Left ventricle myocardium inferior (tissue), 1 donor: ENCODE results near the gene PRLH. TPM values are rescaled to one million over a fixed set of nuclear protein-coding genes. Genes with fewer than 3 reads are reported as not detected.

Experiments used
- DNase-seq: peaks from one replicate; pipeline ENCODE4 v3.0.0-alpha.2; 2020
- H3K27ac ChIP-seq: fragments of 200-600 bp; replicated peaks from 2 replicates; pipeline ENCODE4 v1.8.0; 2021
- H3K27me3 ChIP-seq: fragments of 200-600 bp; 2 replicates; pipeline ENCODE4 v1.8.0; 2021; ENCODE audit warnings: low read depth
- H3K36me3 ChIP-seq: fragments of 200-600 bp; 2 replicates; pipeline ENCODE4 v1.8.0; 2021
- H3K4me1 ChIP-seq: fragments of 200-600 bp; 2 replicates; pipeline ENCODE4 v1.8.0; 2021
- H3K4me3 ChIP-seq: fragments of 200-600 bp; 2 replicates; pipeline ENCODE4 v1.8.0; 2021; ENCODE audit warnings: mild to moderate bottlenecking, moderate library complexity
- H3K9me3 ChIP-seq: fragments of 200-600 bp; replicated peaks from 2 replicates; pipeline ENCODE4 v1.8.0; 2021
- intact Hi-C: fragments of 100-400 bp; cut with micrococcal nuclease; formaldehyde crosslinking; loops from one replicate; pipeline ENCODE4 v1.11.0; 2022
- total RNA-seq: library from RNA; stranded (reverse); fragmentation: NEBNext Ultra II Directional; extraction: Animal tissue kit (Norgen Biotek cat#: 25700); gene quantifications from one replicate; pipeline ENCODE4 v1.2.1, GENCODE V29; 2021
- TF ChIP-seq, protein P1 (sequence below): fragments of 200-600 bp; IDR thresholded peaks from 2 replicates; pipeline ENCODE4 v1.8.0; 2021; ENCODE audit warnings: antibody characterized with exemption, mild to moderate bottlenecking, borderline replicate concordance
- donor health status: DM: no; HTN: yes; CAD: no; lungs with severe emphysema.

The PRLH gene
- total RNA-seq, 1 donor from 2014 or later: not detected

DNA sequence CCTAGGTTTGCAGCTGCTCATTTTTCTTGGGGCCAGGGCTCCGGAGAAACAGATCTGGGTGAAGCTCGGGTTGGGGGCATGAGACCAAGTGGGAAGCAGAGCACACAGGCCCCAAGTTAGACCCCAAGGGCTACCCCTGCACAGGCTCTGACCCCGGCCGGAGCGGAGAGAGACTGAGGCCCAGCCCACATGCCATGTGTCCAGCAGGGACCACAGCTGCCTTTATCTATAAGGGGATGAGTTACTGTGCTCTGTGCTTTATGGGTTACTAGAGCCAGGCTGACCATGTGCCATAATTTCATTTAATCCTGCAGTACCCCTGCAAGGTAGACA lies 30.3 kb upstream of the PRLH start:
- intact Hi-C loops: no loop called here
- DNase-seq: no peak
- Histone ChIP-seq H3K27ac (no peak overlapping the region), H3K36me3 (peaks cover 23% of the 10 kb centered on the region), H3K27me3 (no peaks in the 10 kb centered on the region), H3K4me1 (peaks cover 20% of the 10 kb centered on the region), H3K4me3 (no peak overlapping the region), H3K9me3 (no peaks in the 10 kb centered on the region)
- TF ChIP-seq, protein P1, sequence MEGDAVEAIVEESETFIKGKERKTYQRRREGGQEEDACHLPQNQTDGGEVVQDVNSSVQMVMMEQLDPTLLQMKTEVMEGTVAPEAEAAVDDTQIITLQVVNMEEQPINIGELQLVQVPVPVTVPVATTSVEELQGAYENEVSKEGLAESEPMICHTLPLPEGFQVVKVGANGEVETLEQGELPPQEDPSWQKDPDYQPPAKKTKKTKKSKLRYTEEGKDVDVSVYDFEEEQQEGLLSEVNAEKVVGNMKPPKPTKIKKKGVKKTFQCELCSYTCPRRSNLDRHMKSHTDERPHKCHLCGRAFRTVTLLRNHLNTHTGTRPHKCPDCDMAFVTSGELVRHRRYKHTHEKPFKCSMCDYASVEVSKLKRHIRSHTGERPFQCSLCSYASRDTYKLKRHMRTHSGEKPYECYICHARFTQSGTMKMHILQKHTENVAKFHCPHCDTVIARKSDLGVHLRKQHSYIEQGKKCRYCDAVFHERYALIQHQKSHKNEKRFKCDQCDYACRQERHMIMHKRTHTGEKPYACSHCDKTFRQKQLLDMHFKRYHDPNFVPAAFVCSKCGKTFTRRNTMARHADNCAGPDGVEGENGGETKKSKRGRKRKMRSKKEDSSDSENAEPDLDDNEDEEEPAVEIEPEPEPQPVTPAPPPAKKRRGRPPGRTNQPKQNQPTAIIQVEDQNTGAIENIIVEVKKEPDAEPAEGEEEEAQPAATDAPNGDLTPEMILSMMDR: no peak

DNA sequence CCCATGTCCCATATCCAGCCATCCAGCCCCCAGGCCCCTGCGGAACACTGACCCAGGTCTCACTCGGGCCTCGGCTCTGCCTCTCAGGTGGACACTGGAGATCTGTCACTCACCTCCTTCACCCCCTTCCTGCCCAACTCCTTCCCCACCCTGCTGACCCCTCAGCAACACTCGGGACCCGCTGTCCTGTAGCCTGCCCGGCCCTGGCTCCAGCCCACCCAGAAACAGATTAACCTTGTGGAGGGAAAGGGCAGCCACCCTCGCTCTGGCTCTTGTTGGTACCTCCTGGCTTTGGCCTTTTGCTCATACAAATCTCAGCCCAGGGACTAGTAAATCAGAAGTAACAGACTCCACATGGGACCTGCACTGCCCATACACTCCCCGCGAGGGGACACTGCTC lies 29.8 kb upstream of the PRLH start:
- Histone ChIP-seq H3K4me1 (peaks cover 26% of the 10 kb centered on the region), H3K4me3 (no peak overlapping the region), H3K36me3 (peaks cover 23% of the 10 kb centered on the region), H3K9me3 (no peaks in the 10 kb centered on the region), H3K27ac (no peak overlapping the region), H3K27me3 (no peaks in the 10 kb centered on the region)
- intact Hi-C loops: no loop called here
- TF ChIP-seq, protein P1: no peak
- DNase-seq: no peak

DNA sequence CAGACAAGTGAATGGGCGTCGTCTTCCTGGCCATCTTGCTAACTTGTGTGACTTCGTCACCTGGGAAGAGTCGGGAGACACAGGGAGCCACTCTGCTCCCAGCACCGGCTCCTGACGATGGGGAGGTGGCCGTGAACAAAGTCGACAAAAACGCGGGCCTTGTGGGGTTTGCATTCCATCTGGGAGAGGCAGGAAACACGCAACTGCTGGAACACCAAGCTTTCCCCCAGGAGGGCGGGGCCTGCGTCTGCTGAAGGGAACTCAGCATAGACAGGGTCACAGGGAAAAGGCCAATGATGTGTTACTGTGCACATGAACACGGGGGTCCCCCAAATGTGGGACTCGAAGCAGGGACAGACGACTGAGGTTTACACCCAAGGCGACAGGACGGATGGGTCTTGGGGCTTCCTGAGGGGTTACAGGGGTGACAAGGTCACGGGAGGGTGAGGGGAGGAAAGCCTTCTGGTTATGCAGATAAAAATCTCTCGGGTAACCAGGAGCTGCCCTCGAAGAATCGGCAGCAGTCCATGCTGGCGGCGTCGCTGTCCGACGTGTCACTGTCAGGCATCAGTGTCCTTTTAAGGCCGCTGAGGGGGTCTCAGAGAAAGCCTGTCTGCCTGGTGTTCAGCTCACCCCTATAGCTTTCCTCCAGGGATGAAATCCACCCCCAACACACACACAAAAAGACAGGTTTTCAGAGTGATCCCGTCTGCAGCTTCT lies 28.2 kb upstream of the PRLH start:
- intact Hi-C loops: no loop called here
- H3K27me3 ChIP-seq: no peaks in the 10 kb centered on the region

DNA sequence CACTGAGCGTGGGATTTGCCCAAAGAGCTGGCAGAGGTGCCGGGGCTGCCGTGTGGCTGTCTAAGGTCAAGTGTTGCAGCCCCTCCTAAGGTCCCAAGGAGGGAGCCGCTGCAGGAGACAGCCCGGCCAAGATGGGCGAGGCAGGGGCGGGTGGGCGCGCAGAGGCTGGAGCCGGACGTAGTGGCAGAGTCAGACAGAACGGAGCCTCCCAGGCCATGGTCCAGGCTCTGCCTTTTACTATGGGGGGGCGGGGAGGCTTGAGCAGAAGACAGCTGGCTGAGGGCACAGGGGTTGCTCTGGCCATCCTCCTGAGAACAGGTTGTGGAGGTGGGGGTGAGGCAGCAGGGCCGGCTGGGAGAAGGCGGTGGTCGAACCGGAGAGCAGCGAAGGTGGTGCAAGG lies 27.5 kb upstream of the PRLH start:
- Histone ChIP-seq H3K27me3 (no peaks in the 10 kb centered on the region), H3K27ac (no peak overlapping the region), H3K36me3 (peaks cover 18% of the 10 kb centered on the region), H3K4me3 (no peak overlapping the region), H3K4me1 (peaks cover 26% of the 10 kb centered on the region), H3K9me3 (no peaks in the 10 kb centered on the region)
- intact Hi-C loops: no loop called here
- DNase-seq: no peak
- TF ChIP-seq, protein P1: no peak

More for the DNA sequence above, 28.2 kb upstream of the PRLH start:
- H3K4me3 ChIP-seq: no peak overlapping the region
- H3K9me3 ChIP-seq: no peaks in the 10 kb centered on the region
- no peak for DNase-seq
- TF ChIP-seq, protein P1: no peak
- peaks cover 23% of the 10 kb centered on the region for H3K36me3 ChIP-seq
- H3K4me1 ChIP-seq: peaks cover 26% of the 10 kb centered on the region
- H3K27ac ChIP-seq: no peak overlapping the region

DNA sequence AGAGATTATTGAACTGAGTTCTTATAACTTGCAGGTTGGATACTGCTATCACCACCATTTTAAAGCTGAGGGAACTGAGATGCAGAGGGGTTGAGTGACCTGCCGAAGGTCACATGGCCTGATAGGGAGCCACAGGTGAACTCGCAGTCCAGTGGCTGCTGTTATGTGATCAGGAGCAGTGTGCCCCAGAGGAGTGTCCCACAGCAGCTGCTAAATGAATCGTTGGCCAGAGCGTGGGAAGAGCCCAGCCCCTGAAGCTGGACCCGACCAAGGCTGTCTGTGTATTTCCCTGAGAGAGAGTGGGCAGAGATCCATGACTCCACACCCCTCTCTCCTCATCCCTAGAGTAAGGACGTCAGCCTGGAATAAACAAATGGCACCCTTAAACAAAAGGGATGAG lies 26.7 kb upstream of the PRLH start:
- peaks cover 26% of the 10 kb centered on the region for H3K4me1 ChIP-seq
- H3K27me3 ChIP-seq: no peaks in the 10 kb centered on the region
- DNase-seq: no peak
- TF ChIP-seq, protein P1: no peak
- H3K36me3 ChIP-seq: peaks cover 12% of the 10 kb centered on the region
- intact Hi-C loops: no loop called here
- H3K27ac ChIP-seq: no peak overlapping the region
- H3K4me3 ChIP-seq: no peak overlapping the region
- no peaks in the 10 kb centered on the region for H3K9me3 ChIP-seq
